HG03039 (cell line): ENCODE measurements around the gene SPACA7.
"Not testable (repeated sequence)": the region's sequence is repeated elsewhere in the genome, so short reads cannot be mapped to it uniquely, and the experiment has no call there.

Experiments
- ATAC-seq: cut with Tn5 transposase; IDR thresholded peaks from one replicate; pipeline ENCODE4 v1.9.1; 2021; ENCODE audit warnings: mild to moderate bottlenecking, moderate library complexity; ENCODE audit not compliant: unreplicated experiment

SPACA7 gene

DNA sequence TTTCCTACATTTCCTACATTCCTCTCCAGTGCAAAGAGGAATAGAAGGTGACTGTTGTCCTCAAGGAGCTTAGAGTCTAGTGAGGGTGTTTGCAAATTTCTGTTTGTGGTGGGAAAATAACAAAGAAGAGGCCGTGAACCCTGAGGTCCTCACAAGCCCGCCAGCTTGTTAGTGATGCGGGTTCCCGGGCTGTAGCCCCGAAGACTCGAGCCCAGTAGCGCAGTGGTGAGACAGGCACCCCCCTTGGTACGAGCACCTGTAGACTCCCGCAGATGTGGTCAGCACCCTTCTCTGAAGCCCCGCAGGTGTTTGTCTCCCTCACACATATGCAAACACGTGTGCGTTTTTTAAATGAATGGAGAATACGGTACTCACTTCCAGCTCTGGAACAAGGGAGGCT, 26.5 kb upstream of the SPACA7 start:
- no peak for ATAC-seq

- ATAC-seq: no peak
These were observed 25.9 kb upstream of the SPACA7 start for GRCh38 chr13:112350300-112350699.

GRCh38 chr13:112351825-112352224, 24.3 kb upstream of the SPACA7 start:
- no peak for ATAC-seq

- ATAC-seq: no peak
These were observed 22.3 kb upstream of the SPACA7 start for GRCh38 chr13:112353856-112354255.

DNA sequence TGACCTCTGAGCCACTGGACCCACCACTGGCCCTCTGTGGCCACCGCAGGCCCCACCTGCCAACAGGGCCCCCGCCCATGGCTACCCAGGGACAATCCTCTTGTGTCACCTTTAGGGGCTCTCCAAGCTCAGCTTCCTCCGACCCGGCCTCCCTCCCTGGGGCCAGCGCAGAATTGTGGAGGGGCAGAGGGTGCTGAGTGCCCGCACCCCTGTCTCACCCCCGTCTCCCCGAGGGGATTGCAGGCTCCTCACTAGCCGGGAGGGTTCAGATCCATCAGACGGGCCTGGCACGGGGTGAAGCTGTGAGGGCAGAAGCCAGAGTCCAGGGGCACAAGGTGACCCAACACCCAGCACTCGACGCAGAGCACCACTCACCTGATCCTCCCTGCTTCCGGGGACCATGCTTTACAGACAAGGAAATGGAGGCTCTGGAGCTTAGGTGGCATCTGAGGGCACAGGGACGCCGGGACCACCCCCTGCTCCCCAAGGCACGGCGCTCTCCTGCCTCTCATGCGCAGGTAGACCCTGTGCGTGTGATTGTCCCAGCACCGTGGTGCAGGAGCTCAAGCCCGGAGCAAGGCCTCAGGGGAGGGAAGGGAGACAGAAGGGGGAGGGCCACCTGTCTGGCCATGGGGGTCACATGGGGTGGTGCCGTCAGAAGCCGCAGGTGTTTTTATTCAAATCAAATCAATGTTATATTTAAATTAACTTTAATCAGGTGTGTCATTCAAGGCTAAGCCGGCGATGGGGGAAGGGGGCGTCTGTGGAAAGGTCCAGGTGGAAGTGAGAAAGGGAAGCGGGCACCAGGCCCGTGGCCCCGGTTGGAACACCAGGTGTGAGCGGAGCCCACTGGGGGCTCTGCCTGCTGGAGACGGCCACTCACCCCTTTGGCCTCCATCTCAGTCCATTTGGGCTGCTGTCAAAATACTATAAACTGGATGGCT, 21.6 kb upstream of the SPACA7 start:
- no peak for ATAC-seq

- no peak for ATAC-seq
These were observed 20.8 kb upstream of the SPACA7 start for GRCh38 chr13:112355274-112355838.

DNA sequence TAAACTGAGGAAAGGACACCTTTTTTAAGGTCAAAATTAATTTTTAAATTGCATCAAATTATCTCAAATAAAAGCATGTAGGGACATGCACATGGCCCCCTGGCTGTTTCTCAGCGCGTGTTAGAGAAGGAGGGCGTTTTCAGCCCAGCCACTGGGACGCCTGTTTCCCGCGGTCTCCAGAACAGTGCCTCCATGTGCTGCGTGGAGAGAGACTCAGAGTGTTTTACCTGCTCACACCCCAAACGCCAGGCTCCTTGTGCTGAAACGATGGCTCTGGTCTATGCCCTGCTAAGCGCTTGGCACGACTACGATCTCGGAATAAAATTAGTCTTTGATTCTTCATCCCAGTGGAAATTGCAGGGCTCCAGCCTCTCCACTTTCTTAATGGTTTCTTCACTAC, 20.0 kb upstream of the SPACA7 start:
- ATAC-seq: no peak

DNA sequence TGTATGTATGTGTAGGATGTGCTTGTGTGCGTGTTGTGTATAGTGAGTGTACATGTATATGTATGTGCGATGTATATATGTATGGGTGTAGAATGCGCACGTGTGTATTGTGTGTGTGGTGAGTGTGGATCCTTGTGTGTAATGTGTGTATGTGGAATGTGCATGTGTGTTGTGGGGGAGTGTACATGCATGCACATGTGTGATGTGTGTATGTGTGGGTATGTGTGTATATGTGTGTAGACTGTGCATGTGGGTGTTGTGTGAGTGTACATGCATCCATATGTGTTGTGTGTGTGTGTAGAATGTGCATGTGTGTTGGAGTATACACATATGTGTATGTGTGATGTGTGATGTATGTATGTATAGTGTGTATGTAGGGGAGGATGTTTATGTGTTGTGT, 18.0 kb upstream of the SPACA7 start:
- ATAC-seq: no peak

DNA sequence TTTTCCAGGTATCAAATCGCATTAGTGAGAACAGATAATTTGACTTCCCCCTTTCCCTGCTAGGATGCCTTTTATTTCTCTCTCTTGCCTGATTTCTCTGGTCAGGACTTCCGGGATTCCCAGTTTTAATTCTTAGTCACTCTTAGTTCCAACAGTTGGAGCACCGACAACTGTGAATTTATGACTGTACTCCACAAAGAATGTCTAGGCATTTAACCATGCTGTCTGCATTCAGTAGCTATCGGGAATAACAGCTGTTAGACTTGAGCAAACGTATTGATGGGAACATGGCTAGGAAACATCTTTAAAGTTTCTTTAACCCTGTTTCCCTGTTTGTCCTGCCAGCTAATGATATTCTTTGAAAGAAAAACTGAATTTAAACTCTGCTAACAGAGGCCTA, 14.1 kb upstream of the SPACA7 start:
- no peak for ATAC-seq

GRCh38 chr13:112363867-112364528, 12.2 kb upstream of the SPACA7 start:
- ATAC-seq: no peak

DNA sequence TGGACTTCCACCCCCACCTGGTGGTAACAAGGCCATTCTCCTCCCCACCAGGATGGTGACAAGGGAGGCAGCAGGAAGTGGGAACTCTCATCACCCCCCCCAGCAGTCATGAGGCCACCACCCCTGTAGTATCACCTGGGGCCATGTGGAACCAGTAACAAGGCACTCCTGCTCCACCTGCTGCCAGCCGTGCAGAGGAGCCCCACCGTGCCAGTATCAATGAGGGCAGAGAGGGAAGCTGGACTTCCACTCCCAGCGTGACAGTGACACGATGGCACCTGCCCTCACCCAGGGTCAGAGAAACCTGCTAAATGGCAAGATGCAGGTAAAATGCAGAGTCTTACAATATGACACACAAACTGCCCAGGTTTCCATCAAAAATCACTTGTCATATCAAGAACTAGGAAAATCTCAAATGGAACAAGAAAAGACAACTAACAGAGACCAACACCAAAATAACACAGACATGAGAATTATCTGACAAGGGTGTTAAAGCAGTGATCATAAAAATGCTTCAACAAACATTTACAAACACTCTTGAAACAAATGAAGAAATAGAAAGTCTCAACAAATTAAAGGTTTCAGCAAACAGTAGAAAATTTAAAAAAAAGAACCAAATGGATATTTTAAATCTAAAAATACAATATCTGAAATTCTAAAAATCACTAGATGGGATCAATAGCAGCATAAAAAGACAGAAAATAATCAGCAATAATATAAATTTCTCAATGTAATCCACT, 9.1 kb upstream of the SPACA7 start:
- ATAC-seq: no peak

DNA sequence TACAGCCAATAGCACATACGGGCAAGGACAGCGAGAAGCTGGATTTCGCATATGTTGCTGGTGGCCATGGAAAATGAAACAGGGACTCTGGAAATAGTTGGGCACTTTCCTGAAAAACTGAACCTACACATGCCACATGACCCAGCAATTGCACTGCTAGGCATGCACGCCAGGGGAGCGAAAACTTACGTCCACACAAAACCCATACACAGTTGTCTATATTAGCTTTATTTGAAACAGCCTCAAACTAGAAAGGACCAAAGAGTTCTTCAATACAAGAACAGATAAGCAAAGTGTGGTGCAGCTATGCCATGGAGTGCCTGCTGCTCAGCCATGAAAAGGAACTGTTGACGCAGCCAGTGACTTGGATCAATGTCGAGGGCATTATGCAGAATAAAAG, 7.3 kb upstream of the SPACA7 start:
- ATAC-seq: no peak

GRCh38 chr13:112370311-112370710, 5.8 kb upstream of the SPACA7 start:
- ATAC-seq: no peak

GRCh38 chr13:112374271-112374670, 1.9 kb upstream of the SPACA7 start:
- no peak for ATAC-seq

GRCh38 chr13:112391746-112392145, 15.6 kb downstream of the SPACA7 start:
- no peak for ATAC-seq

DNA sequence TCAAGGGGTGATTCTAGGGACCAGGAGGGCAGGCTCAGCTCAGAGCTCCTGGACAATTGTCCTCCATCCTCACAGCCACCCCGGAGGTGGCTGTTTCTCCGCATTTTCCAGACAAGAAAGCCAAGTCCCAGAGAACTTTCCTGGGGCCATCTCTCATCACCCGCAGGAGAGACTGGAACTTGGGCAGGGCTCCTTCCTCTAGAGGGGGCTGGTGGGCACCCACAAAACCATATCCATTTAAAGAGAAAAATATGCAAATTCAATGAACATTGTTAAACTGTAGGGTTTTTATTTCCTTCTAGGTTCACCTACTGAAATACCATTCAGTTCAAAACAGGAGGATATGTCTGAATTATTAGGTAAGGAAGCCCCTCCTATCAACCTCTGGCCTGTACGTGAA, 16.6 kb downstream of the SPACA7 start:
- ATAC-seq: no peak

DNA sequence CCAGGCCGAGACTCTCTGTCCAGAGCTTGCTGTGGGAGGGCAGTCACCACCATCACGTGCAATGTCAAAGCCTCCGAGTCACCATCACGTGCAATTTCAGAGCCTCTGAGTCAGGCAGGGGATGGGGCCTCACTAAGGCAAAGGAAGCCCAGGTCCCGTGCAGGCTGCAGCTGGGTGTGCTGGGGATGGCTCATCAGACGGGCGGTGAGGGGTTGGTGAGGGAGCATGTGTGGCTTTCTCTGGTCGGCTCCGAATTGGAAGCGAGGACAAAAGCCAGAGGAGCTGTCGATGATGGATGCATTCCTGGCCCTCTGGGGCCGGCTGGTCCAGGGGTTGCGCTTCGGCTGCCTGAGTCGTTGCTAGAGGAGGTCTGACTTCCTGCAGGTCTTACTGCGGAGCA, 18.9 kb downstream of the SPACA7 start:
- ATAC-seq: not testable (repeated sequence)

DNA sequence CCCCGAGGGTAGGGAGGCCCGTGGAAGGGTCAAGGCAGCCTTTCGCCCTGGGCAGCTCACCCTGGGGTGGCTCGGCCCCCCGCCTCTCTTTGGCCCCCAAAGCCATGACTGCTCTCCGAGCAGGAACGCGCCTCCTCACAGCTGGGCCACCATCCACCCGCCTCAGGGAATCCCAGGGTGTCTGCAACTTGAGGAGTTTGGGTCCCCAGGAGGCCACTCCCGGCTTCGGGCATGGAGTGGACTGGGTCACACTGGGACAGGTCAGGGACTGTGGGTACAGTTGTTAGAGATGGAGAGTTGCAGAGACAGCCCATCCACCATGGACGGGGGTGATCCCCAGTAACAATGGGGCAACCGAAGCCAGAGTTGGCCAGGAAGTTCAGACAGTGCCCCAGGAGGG, 19.8 kb downstream of the SPACA7 start:
- ATAC-seq: not testable (repeated sequence)

- ATAC-seq: no peak
These were observed 21.0 kb downstream of the SPACA7 start for GRCh38 chr13:112397108-112397507.

- not testable (repeated sequence) for ATAC-seq
These were observed 22.2 kb downstream of the SPACA7 start for GRCh38 chr13:112398347-112398746.

DNA sequence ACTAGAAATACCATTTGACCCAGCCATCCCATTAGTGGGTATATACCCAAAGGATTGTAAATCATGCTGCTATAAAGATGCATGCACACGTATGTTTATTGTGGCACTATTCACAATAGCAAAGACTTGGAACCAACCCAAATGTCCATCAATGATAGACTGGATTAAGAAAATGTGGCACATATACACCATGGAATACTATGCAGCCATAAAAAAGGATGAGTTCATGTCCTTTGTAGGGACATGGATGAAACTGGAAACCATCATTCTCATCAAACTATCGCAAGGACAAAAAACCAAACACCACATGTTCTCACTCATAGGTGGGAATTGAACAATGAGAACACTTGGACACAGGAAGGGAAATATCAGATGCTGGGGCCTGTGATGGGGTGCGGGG, 33.7 kb downstream of the SPACA7 start:
- not testable (repeated sequence) for ATAC-seq
